Fibroblast of villous mesenchyme (primary cell): ENCODE measurements around the gene MRPS18A. TPM values are rescaled to one million over a fixed set of nuclear protein-coding genes. Genes with fewer than 3 reads are reported as not detected.

Experiments used
- DNase-seq: peaks from one replicate; pipeline ENCODE4 v3.0.0-alpha.2; 2010; ENCODE audit warnings: low read depth
- H3K4me3 ChIP-seq: 2 replicates; pipeline ENCODE4 v1.5.1; 2011; ENCODE audit warnings: low read depth, mild to moderate bottlenecking, low read length
- total RNA-seq: library from RNA; depleted of rRNA; stranded (reverse); fragments of >200 nt; gene quantifications from 2 replicates; pipeline ENCODE4 v1.2.3, GENCODE V29; 2012
- TF ChIP-seq, protein P1 (sequence below): IDR thresholded peaks from 2 replicates; pipeline ENCODE4 v1.5.1; 2012; ENCODE audit warnings: low read depth, mild to moderate bottlenecking, low read length; ENCODE audit not compliant: insufficient read depth

The MRPS18A gene
- total RNA-seq, 1 donor = 26.8 TPM

DNA sequence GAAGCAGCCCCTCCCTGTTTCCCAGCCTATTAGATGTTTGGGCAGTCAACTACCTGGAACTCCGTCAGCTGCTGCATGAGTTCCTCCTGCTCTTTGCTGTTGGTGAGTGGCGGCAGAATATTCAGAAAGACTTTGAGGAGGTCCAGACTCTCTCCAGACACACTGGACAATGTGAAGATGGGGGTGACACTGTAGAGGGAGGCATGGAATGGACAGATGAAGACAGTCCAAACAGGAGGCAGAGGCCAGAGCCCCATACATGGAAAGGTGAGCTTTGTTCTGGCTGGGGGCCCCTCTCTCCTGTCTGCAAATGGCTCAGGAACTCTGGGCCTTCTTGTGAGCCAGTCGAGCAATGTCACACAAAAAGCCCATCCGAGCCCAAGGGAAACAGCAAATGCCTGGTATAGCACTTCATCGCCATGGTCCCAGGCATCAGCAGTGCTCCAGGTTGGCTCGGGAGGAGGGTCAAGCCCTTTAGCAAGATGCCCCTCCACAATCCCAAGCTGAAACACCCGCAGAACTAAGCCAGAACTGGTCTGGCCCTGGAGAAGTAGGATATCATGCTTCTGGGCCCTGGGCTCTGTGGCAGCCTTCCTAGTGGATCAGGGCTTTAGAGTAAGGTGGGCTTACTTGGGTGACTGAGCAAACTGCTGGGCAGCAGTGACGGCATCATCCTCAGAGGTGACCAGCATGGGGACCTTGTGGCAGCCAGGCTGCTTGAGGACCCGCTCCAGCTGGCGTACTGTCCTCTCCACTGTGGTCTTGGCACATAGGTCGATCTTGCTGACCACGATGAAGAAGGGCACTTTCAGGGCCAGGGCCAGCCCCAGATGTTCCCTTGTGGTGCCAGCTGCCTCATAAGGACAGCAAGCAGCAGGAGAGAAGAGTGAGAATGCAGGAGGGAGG lies 63.5 kb downstream of the MRPS18A start:
- no peak overlapping the region for H3K4me3 ChIP-seq
- DNase-seq = no peak
- TF ChIP-seq, protein P1, sequence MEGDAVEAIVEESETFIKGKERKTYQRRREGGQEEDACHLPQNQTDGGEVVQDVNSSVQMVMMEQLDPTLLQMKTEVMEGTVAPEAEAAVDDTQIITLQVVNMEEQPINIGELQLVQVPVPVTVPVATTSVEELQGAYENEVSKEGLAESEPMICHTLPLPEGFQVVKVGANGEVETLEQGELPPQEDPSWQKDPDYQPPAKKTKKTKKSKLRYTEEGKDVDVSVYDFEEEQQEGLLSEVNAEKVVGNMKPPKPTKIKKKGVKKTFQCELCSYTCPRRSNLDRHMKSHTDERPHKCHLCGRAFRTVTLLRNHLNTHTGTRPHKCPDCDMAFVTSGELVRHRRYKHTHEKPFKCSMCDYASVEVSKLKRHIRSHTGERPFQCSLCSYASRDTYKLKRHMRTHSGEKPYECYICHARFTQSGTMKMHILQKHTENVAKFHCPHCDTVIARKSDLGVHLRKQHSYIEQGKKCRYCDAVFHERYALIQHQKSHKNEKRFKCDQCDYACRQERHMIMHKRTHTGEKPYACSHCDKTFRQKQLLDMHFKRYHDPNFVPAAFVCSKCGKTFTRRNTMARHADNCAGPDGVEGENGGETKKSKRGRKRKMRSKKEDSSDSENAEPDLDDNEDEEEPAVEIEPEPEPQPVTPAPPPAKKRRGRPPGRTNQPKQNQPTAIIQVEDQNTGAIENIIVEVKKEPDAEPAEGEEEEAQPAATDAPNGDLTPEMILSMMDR = no peak

DNA sequence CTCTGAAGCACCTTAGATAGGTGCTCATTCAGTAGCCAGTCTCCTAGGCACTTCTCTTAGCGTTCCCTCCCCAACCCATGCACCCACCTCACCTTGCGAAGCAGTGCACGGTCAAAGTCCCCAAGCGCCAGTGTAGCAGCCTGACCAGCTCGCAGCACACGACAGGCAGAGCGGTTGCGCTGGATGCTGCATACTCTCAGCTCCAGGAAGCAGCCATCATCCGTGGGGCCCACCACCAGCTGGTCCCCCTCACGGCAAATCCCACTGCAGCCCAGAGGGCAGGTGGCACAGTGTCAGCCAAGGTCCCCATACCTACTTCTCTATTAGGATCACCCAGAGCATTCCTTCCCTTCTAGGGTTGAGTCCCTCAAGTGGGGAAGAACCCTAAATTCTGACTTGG lies 65.0 kb downstream of the MRPS18A start:
- no peak for DNase-seq
- no peak overlapping the region for H3K4me3 ChIP-seq
- TF ChIP-seq, protein P1 = no peak

DNA sequence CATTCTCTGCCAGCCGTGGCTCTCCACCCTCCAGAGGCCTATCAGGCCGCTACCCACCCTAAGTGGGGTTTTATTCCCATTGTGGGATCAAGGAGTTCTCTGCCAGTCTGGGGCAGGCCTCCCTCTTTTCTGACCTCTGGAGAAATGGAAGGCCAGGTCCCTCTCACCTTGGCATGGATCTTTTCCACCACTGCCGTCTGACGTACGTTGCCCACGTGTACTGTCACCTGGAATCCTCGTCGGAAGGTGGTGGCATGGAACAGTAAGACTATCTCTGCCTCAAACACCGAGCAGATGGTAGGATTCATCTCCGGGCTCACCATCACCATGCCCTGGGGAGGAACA lies 65.8 kb downstream of the MRPS18A start:
- no peak overlapping the region for H3K4me3 ChIP-seq
- DNase-seq = no peak
- TF ChIP-seq, protein P1 = no peak

Other genes starting within 250 kb of the MRPS18A start
- gene DLK2, start 232.2 kb downstream of the MRPS18A start, total RNA-seq = 0.64 and 1.7 TPM in 2 replicates
- gene TJAP1, start 210.2 kb downstream of the MRPS18A start, total RNA-seq = 13.4 and 13.9 TPM in 2 replicates
- gene LRRC73, start 177.4 kb downstream of the MRPS18A start, total RNA-seq = under 0.01 TPM in 2 replicates
- gene YIPF3, start 170.9 kb downstream of the MRPS18A start, total RNA-seq = 57.3 and 92.8 TPM in 2 replicates
- 28.5 and 35.8 TPM in 2 replicates for gene POLR1C, start 170.7 kb downstream of the MRPS18A start, total RNA-seq
- 28.0 and 43.2 TPM in 2 replicates for gene XPO5, start 111.8 kb downstream of the MRPS18A start, total RNA-seq
- 20.0 and 40.6 TPM in 2 replicates for gene POLH, start 111.6 kb downstream of the MRPS18A start, total RNA-seq
- 50.1 and 69.9 TPM in 2 replicates for gene GTPBP2, start 58.5 kb downstream of the MRPS18A start, total RNA-seq
- gene MAD2L1BP, start 52.0 kb downstream of the MRPS18A start, total RNA-seq = 18.0 and 20.7 TPM in 2 replicates
- 0.86 and 0.97 TPM in 2 replicates for gene RSPH9, start 42.8 kb downstream of the MRPS18A start, total RNA-seq
- 84.2 and 132 TPM in 2 replicates for gene VEGFA, start 82.4 kb upstream of the MRPS18A start, total RNA-seq